GM12864 (cell line): Measurements from ENCODE around the gene TOGARAM1.

Source experiments
- DNase-seq: peaks from one replicate; pipeline ENCODE4 v3.0.0-alpha.2; 2011; ENCODE audit warnings: low read depth
- H3K4me3 ChIP-seq: 2 replicates; pipeline ENCODE4 v1.5.1; 2011; ENCODE audit warnings: mild to moderate bottlenecking, low read depth, low read length, control low read depth
- TF ChIP-seq, protein P1 (sequence below): IDR thresholded peaks from 2 replicates; pipeline ENCODE4 v1.5.1; 2011; ENCODE audit warnings: low read depth, mild to moderate bottlenecking, moderate library complexity, low read length, control low read depth, inconsistent platforms; ENCODE audit errors: missing control alignments

Gene TOGARAM1

DNA sequence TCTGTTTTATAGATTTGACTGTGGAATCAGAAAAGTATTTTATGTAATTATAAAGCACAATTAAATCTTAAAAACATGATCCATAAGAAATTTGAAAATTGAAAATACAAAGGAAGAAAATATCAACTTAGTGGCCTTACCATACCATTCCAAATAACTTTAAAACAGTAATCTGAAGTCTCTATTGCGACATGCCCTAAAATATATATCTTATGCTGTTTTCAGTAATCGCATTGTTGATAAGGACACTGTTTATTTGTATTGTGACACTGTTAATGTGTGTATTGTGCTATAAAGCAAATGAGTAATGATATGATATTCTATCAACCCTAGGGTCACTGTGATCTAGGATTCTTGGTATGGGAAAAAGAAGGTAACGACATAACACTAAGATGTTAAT, 7.2 kb upstream of the TOGARAM1 start:
- TF ChIP-seq, protein P1, sequence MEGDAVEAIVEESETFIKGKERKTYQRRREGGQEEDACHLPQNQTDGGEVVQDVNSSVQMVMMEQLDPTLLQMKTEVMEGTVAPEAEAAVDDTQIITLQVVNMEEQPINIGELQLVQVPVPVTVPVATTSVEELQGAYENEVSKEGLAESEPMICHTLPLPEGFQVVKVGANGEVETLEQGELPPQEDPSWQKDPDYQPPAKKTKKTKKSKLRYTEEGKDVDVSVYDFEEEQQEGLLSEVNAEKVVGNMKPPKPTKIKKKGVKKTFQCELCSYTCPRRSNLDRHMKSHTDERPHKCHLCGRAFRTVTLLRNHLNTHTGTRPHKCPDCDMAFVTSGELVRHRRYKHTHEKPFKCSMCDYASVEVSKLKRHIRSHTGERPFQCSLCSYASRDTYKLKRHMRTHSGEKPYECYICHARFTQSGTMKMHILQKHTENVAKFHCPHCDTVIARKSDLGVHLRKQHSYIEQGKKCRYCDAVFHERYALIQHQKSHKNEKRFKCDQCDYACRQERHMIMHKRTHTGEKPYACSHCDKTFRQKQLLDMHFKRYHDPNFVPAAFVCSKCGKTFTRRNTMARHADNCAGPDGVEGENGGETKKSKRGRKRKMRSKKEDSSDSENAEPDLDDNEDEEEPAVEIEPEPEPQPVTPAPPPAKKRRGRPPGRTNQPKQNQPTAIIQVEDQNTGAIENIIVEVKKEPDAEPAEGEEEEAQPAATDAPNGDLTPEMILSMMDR, result no peak
- H3K4me3 ChIP-seq, result no peak overlapping the region
- DNase-seq, result no peak

DNA sequence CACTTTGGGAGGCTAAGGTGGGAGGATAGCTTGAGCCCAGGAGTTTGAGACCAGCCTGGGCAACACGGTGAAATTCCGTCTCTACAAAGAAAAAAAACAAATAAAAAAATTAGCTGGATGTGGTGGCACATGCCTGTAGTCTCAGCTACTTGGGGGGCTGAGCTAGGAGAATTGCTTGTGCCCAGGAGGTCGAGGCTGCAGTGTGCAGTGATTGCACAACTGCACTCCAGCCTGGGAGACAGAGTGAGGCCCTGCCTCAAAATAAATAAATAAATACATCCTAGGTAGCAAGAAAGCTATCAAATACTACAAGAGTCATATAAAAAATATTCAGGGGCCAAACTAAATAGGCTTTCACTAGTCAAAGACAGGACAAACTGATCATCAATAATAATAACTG, 6.5 kb upstream of the TOGARAM1 start:
- no peak for DNase-seq
- TF ChIP-seq, protein P1, result no peak
- no peak overlapping the region for H3K4me3 ChIP-seq

DNA sequence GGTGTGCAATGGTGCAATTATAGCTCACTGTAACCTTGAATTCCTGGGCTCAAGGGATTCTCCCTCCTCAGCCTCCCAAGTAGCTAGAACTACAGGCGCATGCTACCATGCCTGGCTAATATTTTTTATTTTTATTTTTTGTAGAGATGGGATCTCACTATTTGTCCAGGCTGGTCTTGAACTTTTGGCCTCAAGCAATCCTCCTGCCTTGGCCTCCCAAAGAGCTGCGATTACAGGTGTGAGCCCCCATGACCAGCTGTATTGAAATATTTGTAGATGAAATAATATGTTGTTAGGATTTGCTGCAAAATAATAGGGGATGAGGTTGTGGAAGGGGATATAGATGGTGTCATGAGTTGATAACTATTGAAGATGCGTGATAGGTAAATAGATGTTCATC, 5.1 kb upstream of the TOGARAM1 start:
- H3K4me3 ChIP-seq, result no peak overlapping the region
- DNase-seq, result no peak
- TF ChIP-seq, protein P1, result no peak

DNA sequence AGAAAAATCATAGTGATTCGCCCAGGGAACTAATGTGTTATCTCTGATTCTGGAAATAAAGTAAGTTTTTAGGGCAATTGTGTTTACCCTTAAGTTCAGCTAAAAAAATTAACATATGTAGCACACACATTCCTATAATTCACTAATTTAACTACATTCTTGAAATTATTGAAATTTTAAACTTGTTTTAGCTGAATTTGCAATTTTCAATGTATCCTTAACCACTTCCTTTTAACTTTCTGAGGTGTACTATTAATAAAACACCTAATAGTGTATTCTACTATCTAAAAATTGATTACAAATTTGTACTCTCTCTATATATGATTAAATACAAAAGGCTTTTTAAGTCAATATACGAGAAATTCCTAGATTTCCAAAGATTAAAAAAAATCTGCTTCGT, 2.5 kb upstream of the TOGARAM1 start:
- TF ChIP-seq, protein P1, result no peak
- no peak overlapping the region; the same call in 1 of the 2 replicates for H3K4me3 ChIP-seq
- DNase-seq, result no peak

DNA sequence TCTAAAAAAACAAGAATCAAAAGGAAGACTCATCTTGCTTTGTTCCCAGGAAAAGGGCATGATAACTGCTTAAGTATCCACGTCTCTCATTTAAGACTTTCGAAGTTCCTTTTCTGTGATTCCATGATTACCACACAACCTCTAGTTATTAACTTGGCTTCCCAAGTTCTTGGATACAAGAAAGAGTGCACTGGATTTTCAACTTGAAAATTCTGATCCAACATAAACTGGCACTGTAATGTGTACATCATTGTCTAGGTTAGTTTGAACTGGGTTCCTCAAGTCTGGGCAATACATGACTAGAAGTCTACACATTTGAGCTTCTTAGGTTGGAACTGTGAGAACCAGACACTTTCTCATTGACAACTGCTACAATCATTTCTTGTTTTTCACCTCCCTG, 1.8 kb upstream of the TOGARAM1 start:
- TF ChIP-seq, protein P1, result no peak

DNA sequence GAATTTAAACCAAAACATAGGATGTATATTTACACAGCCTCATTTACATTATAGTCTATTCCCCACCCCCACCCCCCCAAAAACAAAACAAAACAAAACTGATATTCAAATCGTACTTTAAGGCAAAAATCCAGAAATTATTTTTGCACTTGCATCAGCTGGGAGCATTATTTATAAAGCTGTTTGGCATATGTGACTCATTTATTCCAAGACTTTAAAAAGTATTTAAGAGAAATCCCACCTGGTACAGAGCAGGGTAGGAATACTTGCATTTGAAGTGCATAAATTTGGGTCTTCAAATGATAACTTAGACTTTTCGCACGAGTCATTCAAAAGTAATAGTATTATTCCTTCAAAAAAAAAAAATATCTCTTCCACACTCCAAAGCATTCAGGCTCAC, 1.3 kb upstream of the TOGARAM1 start:
- H3K4me3 ChIP-seq, result peak overlapping the region; percentile 96
- TF ChIP-seq, protein P1, result no peak
- no peak for DNase-seq

More for the DNA sequence above, 1.8 kb upstream of the TOGARAM1 start:
- no peak for DNase-seq
- peak overlapping the region; percentile 96 for H3K4me3 ChIP-seq

DNA sequence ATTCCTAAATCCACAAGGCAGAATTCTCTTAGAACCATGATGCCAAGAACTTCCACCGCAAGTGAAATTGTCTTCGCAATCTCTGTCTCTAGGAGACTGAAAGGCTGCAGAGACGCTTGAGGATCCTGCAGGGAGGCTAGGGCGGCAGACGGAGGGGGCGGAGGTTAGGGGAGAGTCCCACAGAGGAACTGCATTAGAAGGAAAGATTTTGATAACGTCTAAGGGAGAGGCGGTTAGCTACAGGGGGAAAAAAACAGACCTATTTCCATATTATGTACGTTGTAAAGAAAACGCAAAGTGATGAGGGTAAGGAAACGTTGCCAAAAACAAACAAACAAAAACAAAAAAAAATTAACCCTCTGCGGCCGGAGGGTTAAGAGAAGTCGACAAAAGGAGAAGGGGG, 838 bp upstream of the TOGARAM1 start:
- H3K4me3 ChIP-seq, result peak overlapping the region; percentile 96
- TF ChIP-seq, protein P1, result no peak
- no peak for DNase-seq
